Measurements from ENCODE around the gene TRIM47. TPM values are rescaled to one million over a fixed set of nuclear protein-coding genes. Genes with fewer than 3 reads are reported as not detected.

The TRIM47 gene
- total RNA-seq, 2 donors from 2014 or later = 21.3 to 62.9 TPM

GRCh38 chr17:75835654-75835987 is 42.8 kb downstream of the TRIM47 start:
- no peaks in the 10 kb centered on the region for H3K36me3 ChIP-seq
- H3K9me3 ChIP-seq = no peaks in the 10 kb centered on the region
- no peaks in the 10 kb centered on the region for H3K27me3 ChIP-seq (replicated peaks; ENCODE audit: insufficient read depth)
- intact Hi-C loops (cut with DNase I) = no loop called here
- WGBS = 58% methylated on average over 4 of the region's 9 CpGs
- no peaks in the 10 kb centered on the region for H3K4me1 ChIP-seq (replicated peaks)
- TF ChIP-seq POLR2AphosphoS5 (IDR thresholded peaks at IDR 0.05) (no peak), CTCF (IDR thresholded peaks at IDR 0.05) (no peak), POLR2A (IDR thresholded peaks at IDR 0.05) (no peak)
- DNase-seq (ENCODE audit: low spot score) = no peak
- H3K27ac ChIP-seq = no peak overlapping the region
- no peak overlapping the region for H3K4me3 ChIP-seq

- H3K27ac ChIP-seq = no peak overlapping the region
- 45% methylated on average over 24 of the region's 24 CpGs for WGBS
Observed at GRCh38 chr17:75834928-75835653, 43.3 kb downstream of the TRIM47 start.

DNA sequence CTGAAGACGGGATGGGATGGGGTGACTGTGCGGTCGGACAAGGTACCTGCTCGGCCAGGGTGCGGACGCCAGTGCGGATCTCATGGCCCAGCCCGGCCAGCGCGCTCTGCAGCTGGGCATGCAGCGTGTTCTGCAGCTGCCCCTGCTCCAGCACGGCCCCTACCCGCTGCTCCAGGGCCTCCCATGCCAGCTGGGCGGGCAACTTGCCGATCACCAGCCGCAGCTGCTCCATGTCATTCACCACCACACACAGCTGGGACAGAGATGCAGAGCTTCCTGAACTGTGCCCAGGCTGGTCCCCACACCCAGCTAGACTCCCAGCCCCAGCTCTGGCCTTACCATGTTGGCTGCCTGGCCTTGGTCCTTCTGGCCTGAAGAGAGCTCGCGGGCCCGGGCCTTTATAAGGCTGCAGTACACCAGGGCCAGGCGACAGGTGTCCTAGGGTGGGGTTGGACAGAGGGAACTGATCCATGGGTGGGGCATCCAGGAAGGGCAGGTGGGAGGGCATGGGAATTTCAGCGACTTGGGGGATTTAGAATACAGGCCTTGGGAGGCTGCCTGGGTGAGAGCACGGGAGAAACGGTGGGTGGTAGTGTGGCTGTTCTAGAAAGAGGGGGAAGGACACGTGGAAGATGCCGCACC is 44.0 kb downstream of the TRIM47 start:
- no peak for DNase-seq (ENCODE audit: low spot score)
- Histone ChIP-seq H3K36me3 (no peaks in the 10 kb centered on the region), H3K4me3 (no peak overlapping the region), H3K27me3 (replicated peaks; ENCODE audit: insufficient read depth) (no peaks in the 10 kb centered on the region), H3K4me1 (replicated peaks) (no peaks in the 10 kb centered on the region), H3K9me3 (no peaks in the 10 kb centered on the region), H3K27ac (no peak overlapping the region)
- TF ChIP-seq POLR2A (IDR thresholded peaks at IDR 0.05) (no peak), POLR2AphosphoS5 (IDR thresholded peaks at IDR 0.05) (no peak), CTCF (IDR thresholded peaks at IDR 0.05) (no peak)
- intact Hi-C loops (cut with DNase I) = no loop called here
- 94% methylated on average over 25 of the region's 25 CpGs for WGBS

More at GRCh38 chr17:75834928-75835653, 43.3 kb downstream of the TRIM47 start:
- no peak for TF ChIP-seq CTCF (IDR thresholded peaks at IDR 0.05)
- no peak for TF ChIP-seq POLR2AphosphoS5 (IDR thresholded peaks at IDR 0.05)
- no peak for TF ChIP-seq POLR2A (IDR thresholded peaks at IDR 0.05)
- no peak for DNase-seq (ENCODE audit: low spot score)
- Histone ChIP-seq H3K4me3 (no peak overlapping the region), H3K9me3 (no peaks in the 10 kb centered on the region), H3K4me1 (replicated peaks) (no peaks in the 10 kb centered on the region), H3K36me3 (no peaks in the 10 kb centered on the region), H3K27me3 (replicated peaks; ENCODE audit: insufficient read depth) (no peaks in the 10 kb centered on the region)
- intact Hi-C loops (cut with DNase I) = no loop called here

DNA sequence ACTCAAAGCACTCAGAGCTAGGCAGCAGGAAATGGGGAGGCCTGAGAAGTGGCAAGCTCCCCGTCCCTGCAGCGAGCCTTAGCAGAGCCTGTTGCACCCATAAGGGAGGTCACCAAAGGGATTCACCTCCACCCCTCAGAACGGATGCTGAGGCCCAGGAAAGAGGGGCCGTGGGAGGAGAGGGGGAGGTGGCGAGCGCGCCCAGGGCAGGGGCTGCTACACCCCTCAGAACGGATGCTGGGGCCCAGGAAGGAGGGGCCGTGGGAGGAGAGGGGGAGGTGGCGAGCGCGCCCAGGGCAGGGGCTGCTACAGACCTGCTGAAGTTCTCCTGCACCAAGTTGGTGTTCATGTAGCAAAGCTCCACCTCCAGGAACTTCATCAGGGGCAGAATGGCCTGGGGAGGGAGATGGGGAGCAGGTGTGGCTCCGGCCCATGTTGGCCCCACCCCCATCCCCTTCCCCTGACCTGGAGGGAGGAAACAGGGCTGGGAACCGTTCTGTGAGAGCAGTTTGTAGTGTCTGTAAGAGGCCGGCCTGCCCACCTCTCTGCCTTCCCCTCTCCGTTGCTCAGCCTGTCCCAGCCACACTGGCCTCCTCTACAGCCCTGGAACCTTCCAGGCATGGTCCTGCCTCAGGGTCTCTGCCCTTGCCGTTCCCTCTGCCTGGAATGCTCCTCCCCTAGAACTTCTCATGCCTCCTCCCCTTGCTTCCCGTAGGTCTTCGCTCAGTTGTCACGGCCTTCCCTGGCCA is 45.6 kb downstream of the TRIM47 start:
- no peak overlapping the region for H3K27ac ChIP-seq
- peaks cover 5% of the 10 kb centered on the region for H3K4me1 ChIP-seq (replicated peaks)
- H3K9me3 ChIP-seq = no peaks in the 10 kb centered on the region
- H3K36me3 ChIP-seq = no peaks in the 10 kb centered on the region
- WGBS = 57% methylated on average over 20 of the region's 20 CpGs
- H3K4me3 ChIP-seq = no peak overlapping the region
- intact Hi-C loops (cut with DNase I) = no loop called here
- TF ChIP-seq CTCF (IDR thresholded peaks at IDR 0.05) = no peak
- TF ChIP-seq POLR2A (IDR thresholded peaks at IDR 0.05) = no peak
- no peak for TF ChIP-seq POLR2AphosphoS5 (IDR thresholded peaks at IDR 0.05)
- no peaks in the 10 kb centered on the region for H3K27me3 ChIP-seq (replicated peaks; ENCODE audit: insufficient read depth)
- no peak for DNase-seq (ENCODE audit: low spot score)

Data from prostate gland (tissue), 2 donors.